LNCAP (cell line): ENCODE measurements around the gene NFAT5.

Experiments used
- CTCF ChIP-seq: fragments of 450-650 bp; IDR thresholded peaks from 2 replicates; pipeline ENCODE4 v1.5.1; 2017; ENCODE audit warnings: mild to moderate bottlenecking

NFAT5 gene

GRCh38 chr16:69579783-69580481 is 14.2 kb downstream of the NFAT5 start:
- TF ChIP-seq CTCF = no peak

GRCh38 chr16:69581297-69581696 is 15.5 kb downstream of the NFAT5 start:
- no peak for TF ChIP-seq CTCF

GRCh38 chr16:69589434-69590269 is 23.9 kb downstream of the NFAT5 start:
- no peak for TF ChIP-seq CTCF

- no peak for TF ChIP-seq CTCF
These were observed 24.8 kb downstream of the NFAT5 start for GRCh38 chr16:69590590-69590989.

- TF ChIP-seq CTCF = no peak
These were observed 28.0 kb downstream of the NFAT5 start for GRCh38 chr16:69593751-69594255.

GRCh38 chr16:69595127-69596036 is 29.6 kb downstream of the NFAT5 start:
- no peak for TF ChIP-seq CTCF

- no peak for TF ChIP-seq CTCF
These were observed 31.0 kb downstream of the NFAT5 start for GRCh38 chr16:69596801-69597200.
